H1 (cell line): ENCODE results near the gene NFAM1. TPM values are rescaled to one million over a fixed set of nuclear protein-coding genes. Genes with fewer than 3 reads are reported as not detected.

Experiments used
- CTCF ChIA-PET: fragments of 300-600 bp; sonication (Branson Sonifier 250); formaldehyde crosslinking; loops from one replicate; lab custom pipeline; 2021; ENCODE audit not compliant: partially characterized antibody; lab: Charles Lee
- POLR2A ChIA-PET: fragments of 300-600 bp; sonication (Branson Sonifier 250); formaldehyde crosslinking; loops from one replicate; lab custom pipeline; 2021; ENCODE audit warnings: inconsistent platforms; ENCODE audit not compliant: partially characterized antibody; lab: Charles Lee
- DNase-seq, 2 experiments: peaks; one replicate each; pipeline versions ENCODE4 v3.0.0 to v3.0.0-alpha.2; 2010 to 2022; ENCODE audit warnings: low spot score in 2 of 2, low read depth in 1 of 2, mixed read lengths in 1 of 2
- FAIRE-seq: peaks from 2 replicates; lab custom pipeline; 2011; peaks lifted over from hg19 to GRCh38; lab: Jason Lieb, UNC
- H2AFZ ChIP-seq: 2 replicates; pipeline ENCODE4 v1.8.1; 2012; ENCODE audit warnings: low read length, inconsistent platforms
- H2AK5ac ChIP-seq: 2 replicates; pipeline ENCODE4 v1.6.1; 2013; ENCODE audit warnings: low read depth, low read length
- H2BK120ac ChIP-seq: replicated peaks from 2 replicates; pipeline ENCODE3; 2013; ENCODE audit warnings: low read depth, low read length, inconsistent platforms
- H2BK12ac ChIP-seq: 2 replicates; pipeline ENCODE4 v1.6.1; 2013; ENCODE audit warnings: low read depth, low read length
- H2BK15ac ChIP-seq: 2 replicates; pipeline ENCODE4 v1.6.1; 2013; ENCODE audit warnings: low read length
- H2BK20ac ChIP-seq: 2 replicates; pipeline ENCODE4 v1.6.1; 2013; ENCODE audit warnings: low read length
- H2BK5ac ChIP-seq: 2 replicates; pipeline ENCODE4 v1.6.1; 2013; ENCODE audit warnings: low read depth, low read length
- H3K14ac ChIP-seq: 2 replicates; pipeline ENCODE4 v1.6.1; 2013; ENCODE audit warnings: inconsistent platforms; ENCODE audit not compliant: insufficient read length
- H3K18ac ChIP-seq: 2 replicates; pipeline ENCODE4 v1.6.1; 2013; ENCODE audit warnings: low read length; ENCODE audit errors: extremely low read depth
- H3K23ac ChIP-seq: 2 replicates; pipeline ENCODE4 v1.6.1; 2013; ENCODE audit warnings: inconsistent platforms; ENCODE audit not compliant: insufficient read length
- H3K23me2 ChIP-seq: 2 replicates; pipeline ENCODE4 v1.6.1; 2013; ENCODE audit warnings: low read depth, low read length
- H3K27ac ChIP-seq: 2 replicates; pipeline ENCODE4 v1.6.1; 2011; ENCODE audit warnings: low read depth, low read length, inconsistent platforms
- H3K27me3 ChIP-seq, 4 experiments: replicated peaks in 1 of 4; 1 replicate in 1 of 4; 2 replicates in 3 of 4; pipeline versions ENCODE4 v1.6.1 to v1.8.1; 2011 to 2013; ENCODE audit warnings: low read length in 3 of 4, mild to moderate bottlenecking in 3 of 4, inconsistent platforms in 2 of 4, mixed read lengths in 2 of 4, moderate library complexity in 1 of 4; ENCODE audit not compliant: control insufficient read depth in 3 of 4, insufficient read depth in 3 of 4; ENCODE audit errors: extremely low read depth in 1 of 4
- H3K36me3 ChIP-seq, 4 experiments: 2 replicates each; pipeline versions ENCODE4 v1.6.1 to v1.8.1; 2011 to 2013; ENCODE audit warnings: mild to moderate bottlenecking in 4 of 4, low read length in 3 of 4, moderate library complexity in 2 of 4, control low read depth in 1 of 4, inconsistent platforms in 1 of 4; ENCODE audit not compliant: insufficient read depth in 4 of 4, control insufficient read depth in 2 of 4
- H3K4ac ChIP-seq: replicated peaks from 2 replicates; pipeline ENCODE3; 2013; ENCODE audit warnings: low read length, low read depth, mixed read lengths, inconsistent platforms; ENCODE audit not compliant: insufficient read length
- H3K4me1 ChIP-seq, 4 experiments: replicated peaks in 1 of 4; 1 replicate in 1 of 4; 2 replicates in 3 of 4; pipeline versions ENCODE4 v1.6.1 to v1.8.1; 2011 to 2013; ENCODE audit warnings: low read length in 3 of 4, inconsistent platforms in 2 of 4, mixed read lengths in 1 of 4; ENCODE audit not compliant: insufficient read depth in 4 of 4, control insufficient read depth in 3 of 4
- H3K4me2 ChIP-seq, 2 experiments: 2 replicates each; pipeline versions ENCODE4 v1.6.1 to v1.8.1; 2011 to 2013; ENCODE audit warnings: low read depth in 2 of 2, low read length in 2 of 2, control low read depth in 1 of 2, inconsistent platforms in 1 of 2, mild to moderate bottlenecking in 1 of 2; ENCODE audit not compliant: insufficient read depth in 1 of 2
- H3K4me3 ChIP-seq, 4 experiments: fragments of 200-600, 300-600 bp in 1 of 4; sonication (generic), shearing (Covaris generic), sonication (Bioruptor Twin) in 1 of 4; 2 replicates each; pipeline versions ENCODE4 v1.5.1 to v1.8.1; 2011 to 2016; ENCODE audit warnings: low read length in 4 of 4, low read depth in 3 of 4, control low read depth in 2 of 4, inconsistent platforms in 2 of 4, mild to moderate bottlenecking in 2 of 4, mixed read lengths in 1 of 4, moderate library complexity in 1 of 4; ENCODE audit not compliant: insufficient read depth in 2 of 4; ENCODE audit errors: extremely low read depth in 1 of 4
- H3K56ac ChIP-seq: replicated peaks from 2 replicates; pipeline ENCODE3; 2013; ENCODE audit warnings: low read depth, mild to moderate bottlenecking, mixed read lengths, low read length, inconsistent platforms; ENCODE audit not compliant: insufficient read length
- H3K79me1 ChIP-seq: 2 replicates; pipeline ENCODE4 v1.6.1; 2013; ENCODE audit warnings: low read depth, low read length, control low read depth
- H3K79me2 ChIP-seq, 2 experiments: 2 replicates each; pipeline versions ENCODE4 v1.6.1 to v1.8.1; 2012 to 2013; ENCODE audit warnings: low read length in 2 of 2, mild to moderate bottlenecking in 2 of 2, inconsistent platforms in 1 of 2; ENCODE audit not compliant: insufficient read depth in 2 of 2, control insufficient read depth in 1 of 2
- H3K9ac ChIP-seq, 4 experiments: replicated peaks in 1 of 4; 1 replicate in 1 of 4; 2 replicates in 3 of 4; pipeline versions ENCODE4 v1.6.1 to v1.8.1; 2011 to 2013; ENCODE audit warnings: low read depth in 3 of 4, low read length in 3 of 4, control low read depth in 2 of 4, mild to moderate bottlenecking in 2 of 4, moderate library complexity in 2 of 4, inconsistent platforms in 1 of 4; ENCODE audit errors: extremely low read depth in 1 of 4
- H3K9me3 ChIP-seq, 2 experiments: 2 replicates each; pipeline versions ENCODE4 v1.6.1 to v1.8.1; 2012 to 2013; ENCODE audit warnings: mild to moderate bottlenecking in 2 of 2, moderate library complexity in 2 of 2, control low read depth in 1 of 2, inconsistent platforms in 1 of 2, low read depth in 1 of 2, low read length in 1 of 2, mixed read lengths in 1 of 2; ENCODE audit not compliant: insufficient read depth in 2 of 2
- H4K20me1 ChIP-seq, 2 experiments: replicated peaks in 1 of 2; 2 replicates each; pipeline versions ENCODE3 to v1.8.1; 2011 to 2013; ENCODE audit warnings: inconsistent platforms in 2 of 2, low read length in 2 of 2, mild to moderate bottlenecking in 1 of 2; ENCODE audit not compliant: insufficient read depth in 2 of 2, control insufficient read depth in 1 of 2
- H4K5ac ChIP-seq: 2 replicates; pipeline ENCODE4 v1.6.1; 2013; ENCODE audit warnings: low read length, low read depth, mixed read lengths, inconsistent platforms; ENCODE audit not compliant: insufficient read length
- H4K8ac ChIP-seq: 2 replicates; pipeline ENCODE4 v1.8.0; 2013; ENCODE audit warnings: mild to moderate bottlenecking, moderate library complexity, low read length, inconsistent platforms; ENCODE audit not compliant: insufficient read depth; ENCODE audit errors: extremely low read depth
- H4K91ac ChIP-seq: replicated peaks from 2 replicates; pipeline ENCODE3; 2013; ENCODE audit warnings: low read length, mixed read lengths, inconsistent platforms; ENCODE audit not compliant: insufficient read length
- BACH1 ChIP-seq: IDR thresholded peaks from 2 replicates; pipeline ENCODE4 v1.6.1; 2012; ENCODE audit warnings: low read length, improper control_type of control experiment
- CBX5 ChIP-seq: fragments of 300-800, 300-1000 bp; sonication (generic); IDR thresholded peaks from 2 replicates; pipeline ENCODE4 v1.7.1; 2016; ENCODE audit warnings: antibody characterized with exemption, low read length, low read depth
- CHD1 ChIP-seq: IDR thresholded peaks from 2 replicates; pipeline ENCODE4 v1.6.1; 2012; ENCODE audit warnings: low read depth, low read length, improper control_type of control experiment
- CHD2 ChIP-seq: IDR thresholded peaks from 2 replicates; pipeline ENCODE4 v1.6.1; 2012; ENCODE audit warnings: low read length, improper control_type of control experiment
- FOSL1 ChIP-seq: IDR thresholded peaks from 2 replicates; pipeline ENCODE4 v1.6.1; 2011; ENCODE audit warnings: mild to moderate bottlenecking, low read depth, low read length, moderate library complexity; ENCODE audit not compliant: insufficient read depth
- GTF2F1 ChIP-seq: IDR thresholded peaks from 2 replicates; pipeline ENCODE4 v1.6.1; 2012; ENCODE audit warnings: low read depth, low read length, improper control_type of control experiment, borderline replicate concordance
- HDAC6 ChIP-seq: IDR thresholded peaks from one replicate; pipeline ENCODE4 v1.7.1; 2012; ENCODE audit warnings: low read depth, mild to moderate bottlenecking, inconsistent platforms, low read length, moderate library complexity
- NANOG ChIP-seq: IDR thresholded peaks from 2 replicates; pipeline ENCODE4 v1.6.1; 2011; ENCODE audit warnings: low read length, low read depth, mild to moderate bottlenecking, inconsistent platforms; ENCODE audit not compliant: insufficient read depth, poor library complexity, severe bottlenecking
- RAD21 ChIP-seq, 2 experiments: IDR thresholded peaks in 1 of 2; conservative IDR thresholded peaks in 1 of 2; 2 replicates each; pipeline ENCODE4 v1.6.1; 2011; ENCODE audit warnings: low read depth in 2 of 2, low read length in 2 of 2, improper control_type of control experiment in 1 of 2, inconsistent platforms in 1 of 2, mild to moderate bottlenecking in 1 of 2, moderate library complexity in 1 of 2
- SAP30 ChIP-seq: fragments of 300-600 bp; sonication (generic); IDR thresholded peaks from 2 replicates; pipeline ENCODE4 v1.7.1; 2012; ENCODE audit warnings: low read length, moderate library complexity, mild to moderate bottlenecking, inconsistent platforms; ENCODE audit not compliant: insufficient read depth, insufficient replicate concordance
- SIRT6 ChIP-seq: IDR thresholded peaks from one replicate; pipeline ENCODE4 v1.7.1; 2012; ENCODE audit warnings: low read length, inconsistent platforms
- SP2 ChIP-seq: IDR thresholded peaks from 2 replicates; pipeline ENCODE4 v1.6.1; 2012; ENCODE audit warnings: mild to moderate bottlenecking, low read length, inconsistent platforms
- TCF12 ChIP-seq: IDR thresholded peaks from 2 replicates; pipeline ENCODE4 v1.6.1; 2011; ENCODE audit warnings: low read depth, mild to moderate bottlenecking, low read length
- YY1 ChIP-seq: IDR thresholded peaks from 2 replicates; pipeline ENCODE4 v1.6.1; 2011; ENCODE audit warnings: low read depth, mild to moderate bottlenecking, low read length
- WGBS, 2 experiments: shearing (Covaris generic) in 1 of 2; methylation state at CpG; one replicate each; pipeline versions ENCODE4 v1.1.6 to v1.1.7; 2013 to 2015; ENCODE audit warnings: low lambda C conversion rate in 2 of 2, mixed read lengths in 2 of 2, inconsistent platforms in 1 of 2, low coverage in 1 of 2, missing lambda C conversion rate in 1 of 2; ENCODE audit not compliant: insufficient replicate concordance in 2 of 2, insufficient coverage in 1 of 2, insufficient read length in 1 of 2; ENCODE audit errors: extremely low coverage in 1 of 2, missing lambda C conversion rate in 1 of 2; 5-methylcytosine and 5-hydroxymethylcytosine counted together
- polyA plus RNA-seq, 7 experiments: library from polyadenylated mRNA; depleted of rRNA in 3 of 7; stranded (reverse) in 5 of 7; unstranded in 2 of 7; fragments of >200 nt in 5 of 7; fragments of 200-250 nt in 2 of 7; gene quantifications; 1 replicate in 5 of 7; 2 replicates in 1 of 7; 4 replicates in 1 of 7; pipeline versions ENCODE4 v1.2.1 to v1.2.3, GENCODE V29; 2011 to 2013; ENCODE audit warnings: missing spikeins in 2 of 7, mixed read lengths in 2 of 7
- total RNA-seq: library from RNA; stranded (reverse); fragmentation: NEBNext Ultra II Directional; extraction: Animal tissue kit (Norgen Biotek cat#: 25700); gene quantifications from 2 replicates; pipeline ENCODE4 v1.2.1, GENCODE V29; 2021

NFAM1 gene
- total and polyA plus RNA-seq, 2 of the 8 experiments (the other 6 are each of a cell fraction or from before 2014, with no cell fraction given): 0.62 to 0.73 TPM

DNA sequence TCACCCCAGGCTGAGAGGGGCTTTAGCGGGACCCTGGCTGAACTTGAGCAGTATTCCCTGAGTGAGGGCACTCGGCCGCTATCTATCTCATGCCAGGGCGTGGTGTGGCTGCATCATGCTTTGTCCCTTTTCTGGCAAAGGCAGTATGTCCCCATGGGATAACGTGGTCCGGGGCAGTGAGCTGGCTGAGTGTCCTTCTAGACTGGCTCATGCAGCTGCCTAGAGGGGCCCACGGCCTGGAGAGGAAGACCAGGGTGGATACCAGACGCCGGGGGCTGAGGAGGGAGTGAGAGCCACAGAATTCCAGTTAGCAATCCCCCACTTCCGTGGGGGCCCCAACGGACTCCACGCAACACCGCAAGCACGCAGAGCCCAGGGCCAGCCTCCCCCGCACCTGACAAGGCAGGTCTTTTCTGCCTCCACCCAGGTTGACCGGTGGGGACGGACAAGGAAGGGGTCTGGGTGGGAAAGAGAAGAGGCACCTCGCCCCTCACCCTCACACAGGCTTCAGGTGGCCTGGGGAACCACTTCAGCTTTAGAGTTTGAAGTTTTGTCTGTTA is 15.5 kb downstream of the NFAM1 start:
- Histone ChIP-seq H2BK120ac (no peak overlapping the region), H2BK12ac (no peak overlapping the region; the same call in 1 of the 2 replicates), H3K56ac (no peak overlapping the region), H4K20me1 (no peaks in the 10 kb centered on the region), H3K4me3 (no peak overlapping the region), H3K23ac (no peak overlapping the region), H2BK5ac (no peak overlapping the region), H3K14ac (no peak overlapping the region), H2AFZ (no peak overlapping the region), H3K18ac (no peak overlapping the region), H3K4me2 (no peak overlapping the region), H3K79me1 (no peaks in the 10 kb centered on the region), H3K27ac (no peak overlapping the region), H4K8ac (no peak overlapping the region), H3K9ac (no peak overlapping the region), H3K9me3 (no peaks in the 10 kb centered on the region), H2AK5ac (no peak overlapping the region), H3K23me2 (no peaks in the 10 kb centered on the region), H3K36me3 (no peaks in the 10 kb centered on the region), H2BK15ac (no peak overlapping the region), H3K4ac (no peak overlapping the region), H3K79me2 (no peaks in the 10 kb centered on the region), H3K4me1 (peaks cover 0 to 9% (median 7%) of the 10 kb centered on the region in 4 experiments; a peak in 6 of 7 replicates), H2BK20ac (no peak overlapping the region), H4K91ac (no peak overlapping the region), H3K27me3 (no peaks in the 10 kb centered on the region), H4K5ac (no peak overlapping the region)
- ChIA-PET POLR2A (no interaction called here), CTCF (interaction anchor here (1.0 to 9.9 kb wide), 4 partner anchors 12 to 58 kb away, joined by 3 to 46 read pairs (median 9); no protein-coding TSS in a partner anchor)
- WGBS, 2 experiments: 92% methylated on average over 18 of the region's 18 CpGs; no CpG with 5 or more reads in 1 of the 2 experiments
- DNase-seq (no peak), FAIRE-seq (no peak)
- TF ChIP-seq CHD2 (no peak), SP2 (no peak), SIRT6 (no peak), RAD21 (IDR thresholded peaks at IDR 0.05 in 1 of 2, conservative IDR thresholded peaks at IDR 0.05 in 1 of 2; ENCODE audit: low read depth in 2 of 2, low read length in 2 of 2) (no peak), CHD1 (no peak), FOSL1 (no peak), SAP30 (no peak), TCF12 (no peak), BACH1 (no peak), NANOG (no peak), YY1 (no peak), GTF2F1 (no peak), HDAC6 (no peak), CBX5 (no peak)
